B cell (primary cell): ENCODE measurements around the gene FGF3. TPM values are rescaled to one million over a fixed set of nuclear protein-coding genes. Genes with fewer than 3 reads are reported as not detected.

ENCODE experiments used
- ATAC-seq: fragments of 200-7000 bp; cut with Tn5 transposase; one replicate; pipeline ENCODE4 v1.10.0; 2021; ENCODE audit warnings: low read depth, mild to moderate bottlenecking, moderate number of reproducible peaks, moderate library complexity
- CTCF ChIA-PET: fragments of 350-600 bp; sonication (Branson Sonifier 250); formaldehyde crosslinking; loops from one replicate; lab custom pipeline; 2021; ENCODE audit warnings: antibody characterized with exemption, inconsistent platforms; lab: Charles Lee
- POLR2A ChIA-PET: fragments of 350-600 bp; sonication (Branson Sonifier 250); formaldehyde crosslinking; loops from one replicate; lab custom pipeline; 2021; ENCODE audit warnings: antibody characterized with exemption; lab: Charles Lee
- DNase-seq: peaks from one replicate; pipeline ENCODE4 v3.0.0; 2013
- H2AFZ ChIP-seq: 2 replicates; pipeline ENCODE4 v1.6.1; 2012; ENCODE audit warnings: mild to moderate bottlenecking, low read depth, low read length; ENCODE audit not compliant: insufficient read depth, poor library complexity, severe bottlenecking
- H3K27ac ChIP-seq, 2 donors: 1 replicate in 1 of 2; 2 replicates in 1 of 2; pipeline ENCODE4 v1.5.1; 2012 to 2013; ENCODE audit warnings: low read length in 2 of 2, mild to moderate bottlenecking in 2 of 2, moderate library complexity in 1 of 2
- H3K27me3 ChIP-seq, 4 experiments: fragments of 200-600 bp in 1 of 4; sonication (generic) in 1 of 4; replicated peaks in 1 of 4; 1 replicate in 2 of 4; 2 replicates in 2 of 4; pipeline versions ENCODE4 v1.6.1 to v1.7.0; 2013 to 2016; ENCODE audit warnings: low read length in 3 of 4, mild to moderate bottlenecking in 2 of 4, mixed read lengths in 1 of 4, moderate library complexity in 1 of 4; ENCODE audit not compliant: insufficient read depth in 4 of 4, control insufficient read depth in 3 of 4; ENCODE audit errors: control extremely low read depth in 1 of 4
- H3K36me3 ChIP-seq, 2 experiments: replicated peaks in 1 of 2; 1 replicate in 1 of 2; 2 replicates in 1 of 2; pipeline versions ENCODE4 v1.6.1 to v1.7.1; 2013; ENCODE audit warnings: low read length in 1 of 2; ENCODE audit not compliant: insufficient read depth in 2 of 2, control insufficient read depth in 1 of 2; ENCODE audit errors: control extremely low read depth in 1 of 2, extremely low read depth in 1 of 2
- H3K4me1 ChIP-seq, 2 donors: fragments of 200-600 bp in 1 of 2; sonication (generic) in 1 of 2; 1 replicate in 1 of 2; 2 replicates in 1 of 2; pipeline versions ENCODE4 v1.5.1 to v1.6.1; 2013 to 2017; ENCODE audit warnings: low read length in 2 of 2; ENCODE audit not compliant: control insufficient read depth in 2 of 2, insufficient read depth in 2 of 2
- H3K4me2 ChIP-seq: replicated peaks from 2 replicates; pipeline ENCODE3; 2012; ENCODE audit warnings: mild to moderate bottlenecking, low read depth, low read length; ENCODE audit not compliant: poor library complexity, severe bottlenecking
- H3K4me3 ChIP-seq, 5 experiments: fragments of 200-600 bp in 1 of 5; sonication (generic) in 1 of 5; 1 replicate in 3 of 5; 2 replicates in 2 of 5; pipeline versions ENCODE4 v1.5.1 to v1.7.0; 2011 to 2016; ENCODE audit warnings: low read length in 4 of 5, mild to moderate bottlenecking in 4 of 5, low read depth in 2 of 5, control low read depth in 1 of 5, moderate library complexity in 1 of 5; ENCODE audit not compliant: insufficient read depth in 1 of 5; ENCODE audit errors: control extremely low read depth in 1 of 5, extremely low read depth in 1 of 5
- H3K79me2 ChIP-seq: fragments of 200-600 bp; sonication (generic); one replicate; pipeline ENCODE4 v1.6.0; 2016; ENCODE audit warnings: low read length; ENCODE audit not compliant: control insufficient read depth, insufficient read depth
- H3K9ac ChIP-seq: fragments of 200-600 bp; sonication (generic); 2 replicates; pipeline ENCODE4 v1.6.1; 2017; ENCODE audit warnings: mild to moderate bottlenecking, low read length, moderate library complexity
- H3K9me3 ChIP-seq, 3 donors: one replicate each; pipeline versions ENCODE4 v1.6.1 to v1.7.1; 2013; ENCODE audit warnings: low read length in 2 of 3; ENCODE audit not compliant: control insufficient read depth in 2 of 3, insufficient read depth in 1 of 3; ENCODE audit errors: control extremely low read depth in 1 of 3
- H4K20me1 ChIP-seq: 2 replicates; pipeline ENCODE4 v1.6.0; 2012; ENCODE audit warnings: mild to moderate bottlenecking, low read length; ENCODE audit not compliant: insufficient read depth, control insufficient read depth, poor library complexity, severe bottlenecking
- H3K27ac Mint-ChIP-seq: one replicate; pipeline ENCODE4 v1.8.0; 2021; ENCODE audit warnings: mixed read lengths
- H3K27me3 Mint-ChIP-seq: one replicate; pipeline ENCODE4 v1.8.0; 2021; ENCODE audit warnings: mixed read lengths
- H3K4me1 Mint-ChIP-seq: one replicate; pipeline ENCODE4 v1.8.0; 2021; ENCODE audit warnings: mixed read lengths
- H3K4me3 Mint-ChIP-seq: one replicate; pipeline ENCODE4 v1.8.0; 2021; ENCODE audit warnings: mixed read lengths
- H3K9me3 Mint-ChIP-seq: one replicate; pipeline ENCODE4 v1.8.0; 2022; ENCODE audit warnings: mixed read lengths; ENCODE audit not compliant: insufficient read depth
- CTCF ChIP-seq: fragments of 200-600 bp; IDR thresholded peaks from one replicate; pipeline ENCODE4 v1.8.0; 2022; ENCODE audit warnings: antibody characterized with exemption, mild to moderate bottlenecking
- EZH2 ChIP-seq: IDR thresholded peaks from 2 replicates; pipeline ENCODE4 v1.6.1; 2012; ENCODE audit warnings: borderline replicate concordance, low read depth, mild to moderate bottlenecking, moderate library complexity, low read length; ENCODE audit not compliant: insufficient read depth, poor library complexity, severe bottlenecking
- WGBS: methylation state at CpG from one replicate; pipeline ENCODE4 v1.1.5; 2013; ENCODE audit warnings: missing lambda C conversion rate; ENCODE audit not compliant: insufficient coverage; 5-methylcytosine and 5-hydroxymethylcytosine counted together
- intact Hi-C: fragments of 100-400 bp; cut with micrococcal nuclease; formaldehyde crosslinking; loops from one replicate; pipeline ENCODE4 v1.10.0; 2022
- polyA plus RNA-seq: library from polyadenylated mRNA; depleted of rRNA; stranded (reverse); fragments of >200 nt; gene quantifications from 2 replicates; pipeline ENCODE4 v1.2.3, GENCODE V29; 2012
- total RNA-seq, 2 donors: library from RNA; stranded (reverse); fragments of 120-200 nt in 1 of 2; gene quantifications; 1 replicate in 1 of 2; 2 replicates in 1 of 2; pipeline versions ENCODE4 v1.2.3 to v1.2.4, GENCODE V29; 2013 to 2022

Gene FGF3
- total and polyA plus RNA-seq, 2 donors (not counting 1 experiment from before 2014, with no cell fraction given), result not detected

GRCh38 chr11:69812256-69812655 lies 7.0 kb downstream of the FGF3 start:
- no peaks in the 10 kb centered on the region for H4K20me1 ChIP-seq
- no peak overlapping the region for H3K27ac ChIP-seq
- WGBS, result 90% methylated on average over 5 of the region's 7 CpGs
- H3K9me3 Mint-ChIP-seq, result no peaks in the 10 kb centered on the region
- peaks cover 0 to 42% (median 2%) of the 10 kb centered on the region in 4 experiments for H3K27me3 ChIP-seq
- POLR2A ChIA-PET, result no interaction called here
- H3K9ac ChIP-seq, result no peak overlapping the region
- no peak overlapping the region for H3K4me2 ChIP-seq
- H3K4me3 ChIP-seq, result no peak overlapping the region
- CTCF ChIA-PET, result no interaction called here
- H3K27ac Mint-ChIP-seq, result no peak overlapping the region
- no peaks in the 10 kb centered on the region for H3K4me1 ChIP-seq
- no peaks in the 10 kb centered on the region for H3K79me2 ChIP-seq
- no peaks in the 10 kb centered on the region for H3K36me3 ChIP-seq
- peaks cover 0 to 3% (median 0%) of the 10 kb centered on the region in 3 donors for H3K9me3 ChIP-seq
- DNase-seq, result no peak
- peaks cover 31% of the 10 kb centered on the region for H3K27me3 Mint-ChIP-seq
- intact Hi-C loops, result no loop called here
- H2AFZ ChIP-seq, result no peak overlapping the region
- no peak for TF ChIP-seq CTCF
- no peak for TF ChIP-seq EZH2
- H3K4me3 Mint-ChIP-seq, result no peak overlapping the region
- ATAC-seq, result no peak
- no peaks in the 10 kb centered on the region for H3K4me1 Mint-ChIP-seq

GRCh38 chr11:69811431-69811830 lies 7.8 kb downstream of the FGF3 start:
- Histone ChIP-seq H3K79me2 (no peaks in the 10 kb centered on the region), H3K4me3 (no peak overlapping the region), H2AFZ (no peak overlapping the region), H3K4me2 (no peak overlapping the region), H3K36me3 (no peaks in the 10 kb centered on the region), H3K27ac (no peak overlapping the region), H3K9ac (no peak overlapping the region), H3K9me3 (peaks cover 0 to 2% (median 0%) of the 10 kb centered on the region in 3 donors), H4K20me1 (no peaks in the 10 kb centered on the region), H3K4me1 (no peaks in the 10 kb centered on the region), H3K27me3 (peaks cover 0 to 34% (median 2%) of the 10 kb centered on the region in 4 experiments)
- no peaks in the 10 kb centered on the region for H3K9me3 Mint-ChIP-seq
- no peak overlapping the region for H3K4me3 Mint-ChIP-seq
- POLR2A ChIA-PET, result no interaction called here
- CTCF ChIA-PET, result no interaction called here
- TF ChIP-seq EZH2 (no peak), CTCF (no peak)
- peaks cover 29% of the 10 kb centered on the region for H3K27me3 Mint-ChIP-seq
- ATAC-seq (no peak), DNase-seq (no peak)
- intact Hi-C loops, result no loop called here
- WGBS, result 59% methylated on average over 3 of the region's 3 CpGs
- H3K27ac Mint-ChIP-seq, result no peak overlapping the region
- no peaks in the 10 kb centered on the region for H3K4me1 Mint-ChIP-seq
